ENCODE measurements around the gene MTHFSD. TPM values are rescaled to one million over a fixed set of nuclear protein-coding genes. Genes with fewer than 3 reads are reported as not detected.

Gene MTHFSD
- polyA plus RNA-seq, 1 donor from 2014 or later: 25.0 TPM

- Histone ChIP-seq H3K27ac (ENCODE audit: low read length) (no peak overlapping the region), H3K9ac (ENCODE audit: low read length) (no peak overlapping the region), H3K4me2 (ENCODE audit: low read length) (no peak overlapping the region), H3K4me3 (ENCODE audit: low read length) (no peak overlapping the region), H4K20me1 (ENCODE audit: insufficient read depth) (no peaks in the 10 kb centered on the region), H3K27me3 (ENCODE audit: insufficient read depth, low read depth, low read length) (peaks cover 100% of the 10 kb centered on the region), H3K36me3 (ENCODE audit: insufficient read depth, low read length) (no peaks in the 10 kb centered on the region), H3K9me2 (ENCODE audit: insufficient read depth, low read length) (no peaks in the 10 kb centered on the region), H3K9me3 (ENCODE audit: low read length) (no peaks in the 10 kb centered on the region), H3K79me2 (replicated peaks; ENCODE audit: insufficient read depth, low read length) (no peaks in the 10 kb centered on the region), H3F3A (ENCODE audit: insufficient read depth, low read length, poor library complexity, severe bottlenecking) (no peaks in the 10 kb centered on the region), H2AFZ (ENCODE audit: low read depth, low read length) (no peak overlapping the region)
- TF ChIP-seq REST (IDR thresholded peaks at IDR 0.05; ENCODE audit: borderline replicate concordance) (no peak), EZH2 (IDR thresholded peaks at IDR 0.05; ENCODE audit: borderline replicate concordance, insufficient read depth, low read length, poor library complexity, severe bottlenecking) (peak; percentile 5), CTCF (IDR thresholded peaks at IDR 0.05; ENCODE audit: poor library complexity, severe bottlenecking) (no peak), POLR2AphosphoS5 (IDR thresholded peaks at IDR 0.05) (peak; percentile 16), SMC3 (conservative IDR thresholded peaks at IDR 0.05; ENCODE audit: poor library complexity) (no peak)
Observed at GRCh38 chr16:86513471-86514277, 41.4 kb downstream of the MTHFSD start.

GRCh38 chr16:86512860-86513470 is 42.1 kb downstream of the MTHFSD start:
- H3K9ac ChIP-seq (ENCODE audit: low read length): no peak overlapping the region
- no peaks in the 10 kb centered on the region for H3K9me2 ChIP-seq (ENCODE audit: insufficient read depth, low read length)
- no peak overlapping the region for H2AFZ ChIP-seq (ENCODE audit: low read depth, low read length)
- H3K79me2 ChIP-seq (replicated peaks; ENCODE audit: insufficient read depth, low read length): no peaks in the 10 kb centered on the region
- no peak overlapping the region for H3K4me2 ChIP-seq (ENCODE audit: low read length)
- H3K36me3 ChIP-seq (ENCODE audit: insufficient read depth, low read length): no peaks in the 10 kb centered on the region
- H3K27me3 ChIP-seq (ENCODE audit: insufficient read depth, low read depth, low read length): peaks cover 100% of the 10 kb centered on the region
- no peaks in the 10 kb centered on the region for H4K20me1 ChIP-seq (ENCODE audit: insufficient read depth)
- TF ChIP-seq RAD21 (conservative IDR thresholded peaks at IDR 0.05) (no peak), REST (IDR thresholded peaks at IDR 0.05; ENCODE audit: borderline replicate concordance) (no peak), CTCF (IDR thresholded peaks at IDR 0.05; ENCODE audit: poor library complexity, severe bottlenecking) (no peak), MXI1 (conservative IDR thresholded peaks at IDR 0.05; ENCODE audit: poor library complexity, severe bottlenecking) (no peak), SMC3 (conservative IDR thresholded peaks at IDR 0.05; ENCODE audit: poor library complexity) (no peak), TAF1 (IDR thresholded peaks at IDR 0.05; ENCODE audit: low read depth) (no peak), POLR2AphosphoS5 (IDR thresholded peaks at IDR 0.05) (no peak), EP300 (conservative IDR thresholded peaks at IDR 0.05; ENCODE audit: poor library complexity, severe bottlenecking) (no peak)
- H3K27ac ChIP-seq (ENCODE audit: low read length): no peak overlapping the region
- no peaks in the 10 kb centered on the region for H3F3A ChIP-seq (ENCODE audit: insufficient read depth, low read length, poor library complexity, severe bottlenecking)
- H3K4me3 ChIP-seq (ENCODE audit: low read length): no peak overlapping the region
- H3K9me3 ChIP-seq (ENCODE audit: low read length): no peaks in the 10 kb centered on the region
